Measurements from ENCODE around the gene LTB4R. TPM values are rescaled to one million over a fixed set of nuclear protein-coding genes. Genes with fewer than 3 reads are reported as not detected.

LTB4R gene
- total and polyA plus RNA-seq, 2 donors from 2014 or later: 4.6 to 9.3 TPM

DNA sequence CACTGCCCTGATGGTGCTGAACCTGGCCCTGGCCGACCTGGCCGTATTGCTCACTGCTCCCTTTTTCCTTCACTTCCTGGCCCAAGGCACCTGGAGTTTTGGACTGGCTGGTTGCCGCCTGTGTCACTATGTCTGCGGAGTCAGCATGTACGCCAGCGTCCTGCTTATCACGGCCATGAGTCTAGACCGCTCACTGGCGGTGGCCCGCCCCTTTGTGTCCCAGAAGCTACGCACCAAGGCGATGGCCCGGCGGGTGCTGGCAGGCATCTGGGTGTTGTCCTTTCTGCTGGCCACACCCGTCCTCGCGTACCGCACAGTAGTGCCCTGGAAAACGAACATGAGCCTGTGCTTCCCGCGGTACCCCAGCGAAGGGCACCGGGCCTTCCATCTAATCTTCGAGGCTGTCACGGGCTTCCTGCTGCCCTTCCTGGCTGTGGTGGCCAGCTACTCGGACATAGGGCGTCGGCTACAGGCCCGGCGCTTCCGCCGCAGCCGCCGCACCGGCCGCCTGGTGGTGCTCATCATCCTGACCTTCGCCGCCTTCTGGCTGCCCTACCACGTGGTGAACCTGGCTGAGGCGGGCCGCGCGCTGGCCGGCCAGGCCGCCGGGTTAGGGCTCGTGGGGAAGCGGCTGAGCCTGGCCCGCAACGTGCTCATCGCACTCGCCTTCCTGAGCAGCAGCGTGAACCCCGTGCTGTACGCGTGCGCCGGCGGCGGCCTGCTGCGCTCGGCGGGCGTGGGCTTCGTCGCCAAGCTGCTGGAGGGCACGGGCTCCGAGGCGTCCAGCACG, 4.7 kb downstream of the LTB4R start:
- Histone ChIP-seq H3K36me3 (ENCODE audit: control insufficient read depth in 2 of 3, insufficient read depth in 3 of 3, low read length in 3 of 3) (no peaks in the 10 kb centered on the region), H3K27ac (ENCODE audit: low read depth in 2 of 2, low read length in 2 of 2) (peak overlapping the region; percentile 53 to 57), H3K27me3 (ENCODE audit: control insufficient read depth, insufficient read depth, low read length) (peaks cover 9% of the 10 kb centered on the region), H3K9ac (ENCODE audit: low read length in 3 of 3) (no peak overlapping the region), H3K4me1 (ENCODE audit: control insufficient read depth in 2 of 3, insufficient read depth in 2 of 3, low read depth in 1 of 3, low read length in 3 of 3) (peaks cover 0 to 20% (median 16%) of the 10 kb centered on the region in 3 donors), H3K9me3 (ENCODE audit: control insufficient read depth in 2 of 3, insufficient read depth in 1 of 3, low read length in 3 of 3) (no peaks in the 10 kb centered on the region), H3K4me3 (ENCODE audit: low read length in 3 of 3) (no peak overlapping the region)
- DNase-seq (peak in 4 of 5 donors; percentile 28 to 89 (median 48)), FAIRE-seq (no peak)
- TF ChIP-seq, protein P1, sequence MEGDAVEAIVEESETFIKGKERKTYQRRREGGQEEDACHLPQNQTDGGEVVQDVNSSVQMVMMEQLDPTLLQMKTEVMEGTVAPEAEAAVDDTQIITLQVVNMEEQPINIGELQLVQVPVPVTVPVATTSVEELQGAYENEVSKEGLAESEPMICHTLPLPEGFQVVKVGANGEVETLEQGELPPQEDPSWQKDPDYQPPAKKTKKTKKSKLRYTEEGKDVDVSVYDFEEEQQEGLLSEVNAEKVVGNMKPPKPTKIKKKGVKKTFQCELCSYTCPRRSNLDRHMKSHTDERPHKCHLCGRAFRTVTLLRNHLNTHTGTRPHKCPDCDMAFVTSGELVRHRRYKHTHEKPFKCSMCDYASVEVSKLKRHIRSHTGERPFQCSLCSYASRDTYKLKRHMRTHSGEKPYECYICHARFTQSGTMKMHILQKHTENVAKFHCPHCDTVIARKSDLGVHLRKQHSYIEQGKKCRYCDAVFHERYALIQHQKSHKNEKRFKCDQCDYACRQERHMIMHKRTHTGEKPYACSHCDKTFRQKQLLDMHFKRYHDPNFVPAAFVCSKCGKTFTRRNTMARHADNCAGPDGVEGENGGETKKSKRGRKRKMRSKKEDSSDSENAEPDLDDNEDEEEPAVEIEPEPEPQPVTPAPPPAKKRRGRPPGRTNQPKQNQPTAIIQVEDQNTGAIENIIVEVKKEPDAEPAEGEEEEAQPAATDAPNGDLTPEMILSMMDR (IDR thresholded peaks at IDR 0.05; ENCODE audit: borderline replicate concordance, extremely low read depth, insufficient read depth): peak; percentile 27
- intact Hi-C loops (cut with DNase I): no loop called here

DNA sequence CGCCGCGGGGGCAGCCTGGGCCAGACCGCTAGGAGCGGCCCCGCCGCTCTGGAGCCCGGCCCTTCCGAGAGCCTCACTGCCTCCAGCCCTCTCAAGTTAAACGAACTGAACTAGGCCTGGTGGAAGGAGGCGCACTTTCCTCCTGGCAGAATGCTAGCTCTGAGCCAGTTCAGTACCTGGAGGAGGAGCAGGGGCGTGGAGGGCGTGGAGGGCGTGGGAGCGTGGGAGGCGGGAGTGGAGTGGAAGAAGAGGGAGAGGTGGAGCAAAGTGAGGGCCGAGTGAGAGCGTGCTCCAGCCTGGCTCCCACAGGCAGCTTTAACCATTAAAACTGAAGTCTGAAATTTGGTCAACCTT, 5.3 kb downstream of the LTB4R start:
- Histone ChIP-seq H3K9ac (ENCODE audit: low read length in 3 of 3) (no peak overlapping the region), H3K4me3 (ENCODE audit: low read length in 3 of 3) (no peak overlapping the region), H3K27ac (ENCODE audit: low read depth in 2 of 2, low read length in 2 of 2) (no peak overlapping the region), H3K36me3 (ENCODE audit: control insufficient read depth in 2 of 3, insufficient read depth in 3 of 3, low read length in 3 of 3) (no peaks in the 10 kb centered on the region), H3K27me3 (ENCODE audit: control insufficient read depth, insufficient read depth, low read length) (peaks cover 9% of the 10 kb centered on the region), H3K4me1 (ENCODE audit: control insufficient read depth in 2 of 3, insufficient read depth in 2 of 3, low read depth in 1 of 3, low read length in 3 of 3) (peaks cover 0 to 20% (median 16%) of the 10 kb centered on the region in 3 donors), H3K9me3 (ENCODE audit: control insufficient read depth in 2 of 3, insufficient read depth in 1 of 3, low read length in 3 of 3) (no peaks in the 10 kb centered on the region)
- intact Hi-C loops (cut with DNase I): no loop called here
- TF ChIP-seq, protein P1 (IDR thresholded peaks at IDR 0.05; ENCODE audit: borderline replicate concordance, extremely low read depth, insufficient read depth): no peak
- peak in 2 of 5 donors; percentile 23 to 69 for DNase-seq
- no peak for FAIRE-seq

DNA sequence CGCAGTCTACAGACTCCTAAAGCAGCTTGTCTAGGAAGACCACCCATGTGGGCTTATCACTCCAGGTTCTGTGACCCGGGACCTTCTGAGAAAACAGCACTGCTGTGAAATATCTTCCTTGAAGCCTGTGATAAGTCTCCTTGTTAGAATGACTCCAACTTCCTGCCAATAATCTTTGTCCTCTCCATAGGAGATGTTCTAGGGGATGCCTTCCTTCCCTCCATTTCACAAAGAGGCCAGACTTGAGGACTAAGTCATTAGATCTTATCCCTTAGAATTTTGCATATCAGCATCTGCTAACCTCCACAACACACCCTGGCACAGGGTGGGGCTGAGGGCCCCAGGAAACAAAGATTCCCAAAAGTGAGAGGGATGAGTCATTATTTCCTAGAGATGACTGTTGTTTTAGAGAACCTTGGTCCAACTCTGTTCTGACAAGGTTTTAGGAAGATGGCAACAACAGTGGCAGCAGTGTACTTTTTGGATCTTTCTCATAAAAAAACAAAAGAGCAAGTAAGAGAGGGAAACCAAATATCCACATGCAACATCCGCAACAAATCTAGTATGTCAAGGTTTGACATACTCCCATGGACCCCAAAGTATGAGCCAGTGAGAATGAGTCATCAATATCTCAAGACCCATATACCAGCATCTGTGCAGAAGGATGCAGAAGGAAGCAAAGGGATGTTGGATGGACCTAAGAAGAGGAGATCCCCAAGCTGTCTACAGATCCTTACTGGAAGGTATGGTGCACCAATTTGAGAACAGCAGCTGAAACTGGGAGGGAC, 6.0 kb downstream of the LTB4R start:
- intact Hi-C loops (cut with DNase I): no loop called here
- Histone ChIP-seq H3K9me3 (ENCODE audit: control insufficient read depth in 2 of 3, insufficient read depth in 1 of 3, low read length in 3 of 3) (no peaks in the 10 kb centered on the region), H3K4me1 (ENCODE audit: control insufficient read depth in 2 of 3, insufficient read depth in 2 of 3, low read depth in 1 of 3, low read length in 3 of 3) (peaks cover 0 to 17% (median 15%) of the 10 kb centered on the region in 3 donors), H3K27ac (ENCODE audit: low read depth in 2 of 2, low read length in 2 of 2) (no peak overlapping the region), H3K27me3 (ENCODE audit: control insufficient read depth, insufficient read depth, low read length) (peaks cover 9% of the 10 kb centered on the region), H3K9ac (ENCODE audit: low read length in 3 of 3) (no peak overlapping the region), H3K36me3 (ENCODE audit: control insufficient read depth in 2 of 3, insufficient read depth in 3 of 3, low read length in 3 of 3) (no peaks in the 10 kb centered on the region), H3K4me3 (ENCODE audit: low read length in 3 of 3) (no peak overlapping the region)
- DNase-seq (no peak), FAIRE-seq (no peak)
- TF ChIP-seq, protein P1 (IDR thresholded peaks at IDR 0.05; ENCODE audit: borderline replicate concordance, extremely low read depth, insufficient read depth): no peak
